ENCODE results near the gene LILRA1.
"Not testable (repeated sequence)": the region's sequence is repeated elsewhere in the genome, so short reads cannot be mapped to it uniquely, and the experiment has no call there.

LILRA1 gene

GRCh38 chr19:54627912-54628311 is 34.5 kb downstream of the LILRA1 start:
- H3K9me3 Mint-ChIP-seq; H3K4me3 Mint-ChIP-seq; H3K27ac Mint-ChIP-seq; H3K36me3 Mint-ChIP-seq (ENCODE audit: low read depth): not testable (repeated sequence)
- Mint-ChIP-seq H3K4me1 (ENCODE audit: low read depth) (peaks cover 15% of the 10 kb centered on the region), H3K27me3 (peaks cover 16% of the 10 kb centered on the region)

- Mint-ChIP-seq H3K4me3 (peak within 1 kb of the TSS; percentile 47), H3K4me1 (ENCODE audit: low read depth) (peaks cover 15% of the 10 kb centered on the region), H3K27me3 (peaks cover 16% of the 10 kb centered on the region)
- H3K9me3 Mint-ChIP-seq; H3K27ac Mint-ChIP-seq; H3K36me3 Mint-ChIP-seq (ENCODE audit: low read depth): not testable (repeated sequence)
Measured at GRCh38 chr19:54630262-54630661, 36.8 kb downstream of the LILRA1 start, which contains the start of gene LILRB1. LILRB1 (plus strand) TSS chr19:54630484; CDS start chr19:54631074, 590 bp downstream.

GRCh38 chr19:54630782-54631181 is 37.4 kb downstream of the LILRA1 start:
- peaks cover 15% of the 10 kb centered on the region for H3K27me3 Mint-ChIP-seq
- peaks cover 12% of the 10 kb centered on the region for H3K4me1 Mint-ChIP-seq (ENCODE audit: low read depth)
- H3K27ac Mint-ChIP-seq = no peak overlapping the region
- H3K4me3 Mint-ChIP-seq = peak overlapping the region; percentile 47
- no peaks in the 10 kb centered on the region for H3K36me3 Mint-ChIP-seq (ENCODE audit: low read depth)
- H3K9me3 Mint-ChIP-seq = no peaks in the 10 kb centered on the region

GRCh38 chr19:54631489-54632337 is 38.3 kb downstream of the LILRA1 start:
- H3K27ac Mint-ChIP-seq; H3K27me3 Mint-ChIP-seq; H3K4me1 Mint-ChIP-seq (ENCODE audit: low read depth); H3K9me3 Mint-ChIP-seq; H3K36me3 Mint-ChIP-seq (ENCODE audit: low read depth); H3K4me3 Mint-ChIP-seq: not testable (repeated sequence)

GRCh38 chr19:54632517-54632916 is 39.1 kb downstream of the LILRA1 start:
- not testable (repeated sequence) for H3K9me3 Mint-ChIP-seq; H3K4me1 Mint-ChIP-seq (ENCODE audit: low read depth); H3K36me3 Mint-ChIP-seq (ENCODE audit: low read depth); H3K27me3 Mint-ChIP-seq; H3K4me3 Mint-ChIP-seq; H3K27ac Mint-ChIP-seq

- Mint-ChIP-seq H3K4me1 (ENCODE audit: low read depth) (peaks cover 7% of the 10 kb centered on the region), H3K27me3 (peaks cover 7% of the 10 kb centered on the region), H3K36me3 (ENCODE audit: low read depth) (no peaks in the 10 kb centered on the region), H3K27ac (no peak overlapping the region), H3K9me3 (no peaks in the 10 kb centered on the region), H3K4me3 (no peak overlapping the region)
Measured at GRCh38 chr19:54633401-54633800, 40.0 kb downstream of the LILRA1 start.

GRCh38 chr19:54636081-54636480 is 42.6 kb downstream of the LILRA1 start:
- H3K4me3 Mint-ChIP-seq; H3K27ac Mint-ChIP-seq; H3K4me1 Mint-ChIP-seq (ENCODE audit: low read depth); H3K27me3 Mint-ChIP-seq; H3K9me3 Mint-ChIP-seq; H3K36me3 Mint-ChIP-seq (ENCODE audit: low read depth): not testable (repeated sequence)

- H3K4me3 Mint-ChIP-seq = no peak overlapping the region
- no peak overlapping the region for H3K27ac Mint-ChIP-seq
- H3K27me3 Mint-ChIP-seq = peaks cover 8% of the 10 kb centered on the region
- H3K4me1 Mint-ChIP-seq (ENCODE audit: low read depth) = peaks cover 3% of the 10 kb centered on the region
- H3K9me3 Mint-ChIP-seq = no peaks in the 10 kb centered on the region
- no peaks in the 10 kb centered on the region for H3K36me3 Mint-ChIP-seq (ENCODE audit: low read depth)
Measured at GRCh38 chr19:54638683-54639082, 45.3 kb downstream of the LILRA1 start.

- H3K27ac Mint-ChIP-seq; H3K36me3 Mint-ChIP-seq (ENCODE audit: low read depth); H3K27me3 Mint-ChIP-seq; H3K4me1 Mint-ChIP-seq (ENCODE audit: low read depth); H3K4me3 Mint-ChIP-seq; H3K9me3 Mint-ChIP-seq: not testable (repeated sequence)
Measured at GRCh38 chr19:54642953-54643352, 49.5 kb downstream of the LILRA1 start.

- H3K4me1 Mint-ChIP-seq (ENCODE audit: low read depth); H3K27me3 Mint-ChIP-seq; H3K36me3 Mint-ChIP-seq (ENCODE audit: low read depth); H3K9me3 Mint-ChIP-seq; H3K27ac Mint-ChIP-seq; H3K4me3 Mint-ChIP-seq: not testable (repeated sequence)
Measured at GRCh38 chr19:54643583-54643982, 50.2 kb downstream of the LILRA1 start.

- H3K9me3 Mint-ChIP-seq = no peaks in the 10 kb centered on the region
- H3K36me3 Mint-ChIP-seq (ENCODE audit: low read depth) = no peaks in the 10 kb centered on the region
- peaks cover 8% of the 10 kb centered on the region for H3K27me3 Mint-ChIP-seq
- no peak overlapping the region for H3K27ac Mint-ChIP-seq
- peaks cover 3% of the 10 kb centered on the region for H3K4me1 Mint-ChIP-seq (ENCODE audit: low read depth)
- H3K4me3 Mint-ChIP-seq = no peak overlapping the region
Measured at GRCh38 chr19:54644056-54644455, 50.6 kb downstream of the LILRA1 start.

- no peak overlapping the region for H3K27ac Mint-ChIP-seq
- H3K9me3 Mint-ChIP-seq = no peaks in the 10 kb centered on the region
- peaks cover 3% of the 10 kb centered on the region for H3K4me1 Mint-ChIP-seq (ENCODE audit: low read depth)
- H3K27me3 Mint-ChIP-seq = peaks cover 4% of the 10 kb centered on the region
- H3K4me3 Mint-ChIP-seq = no peak overlapping the region
- no peaks in the 10 kb centered on the region for H3K36me3 Mint-ChIP-seq (ENCODE audit: low read depth)
Measured at GRCh38 chr19:54646331-54646841, 53.0 kb downstream of the LILRA1 start.

GRCh38 chr19:54648129-54648528 is 54.7 kb downstream of the LILRA1 start:
- no peaks in the 10 kb centered on the region for H3K9me3 Mint-ChIP-seq
- peaks cover under 1% of the 10 kb centered on the region for H3K4me1 Mint-ChIP-seq (ENCODE audit: low read depth)
- no peak overlapping the region for H3K27ac Mint-ChIP-seq
- H3K4me3 Mint-ChIP-seq = no peak overlapping the region
- no peaks in the 10 kb centered on the region for H3K36me3 Mint-ChIP-seq (ENCODE audit: low read depth)
- no peaks in the 10 kb centered on the region for H3K27me3 Mint-ChIP-seq

- Mint-ChIP-seq H3K27me3 (peaks cover 4% of the 10 kb centered on the region), H3K4me1 (ENCODE audit: low read depth) (no peaks in the 10 kb centered on the region), H3K9me3 (no peaks in the 10 kb centered on the region), H3K36me3 (ENCODE audit: low read depth) (no peaks in the 10 kb centered on the region), H3K27ac (no peak overlapping the region), H3K4me3 (no peak overlapping the region)
Measured at GRCh38 chr19:54650108-54650655, 56.8 kb downstream of the LILRA1 start.

Measured in stimulated activated naive CD8-positive, alpha-beta T cell treated with anti-CD3 and anti-CD28 coated beads, Interleukin-15, Interleukin-2, amounts not matched to agents 100 ng/mL and 50 ng/mL, for 24 hours (primary cell).